ENCODE measurements around the gene RNASE3.
A peak's percentile ranks its signal among the peaks of the same experiment; 100 is the strongest.
"Not testable (repeated sequence)": the region's sequence is repeated elsewhere in the genome, so short reads cannot be mapped to it uniquely, and the experiment has no call there.

The RNASE3 gene

GRCh38 chr14:20919038-20919756 is 28.0 kb downstream of the RNASE3 start:
- DNase-seq = not testable (repeated sequence)

GRCh38 chr14:20923766-20924297 is 32.6 kb downstream of the RNASE3 start:
- not testable (repeated sequence) for DNase-seq

GRCh38 chr14:20934148-20934762 is 43.1 kb downstream of the RNASE3 start:
- DNase-seq = peak; percentile 37 to 47

- no peak for DNase-seq
Observed at GRCh38 chr14:20935303-20935984, 44.3 kb downstream of the RNASE3 start.
